Stimulated activated CD4-positive, alpha-beta T cell treated with anti-CD3 and anti-CD28 coated beads, Interleukin-12 subunit alpha, Interleukin-12 subunit beta, amount 100 ng/mL, for 24 hours (primary cell): ENCODE data around the gene PIP4K2B.
"Not testable (repeated sequence)": the region's sequence is repeated elsewhere in the genome, so short reads cannot be mapped to it uniquely, and the experiment has no call there.

Source experiments
- DNase-seq, 2 experiments: peaks; one replicate each; pipeline ENCODE4 v3.0.0-alpha.2; 2020; ENCODE audit warnings: low read depth in 2 of 2

The PIP4K2B gene

DNA sequence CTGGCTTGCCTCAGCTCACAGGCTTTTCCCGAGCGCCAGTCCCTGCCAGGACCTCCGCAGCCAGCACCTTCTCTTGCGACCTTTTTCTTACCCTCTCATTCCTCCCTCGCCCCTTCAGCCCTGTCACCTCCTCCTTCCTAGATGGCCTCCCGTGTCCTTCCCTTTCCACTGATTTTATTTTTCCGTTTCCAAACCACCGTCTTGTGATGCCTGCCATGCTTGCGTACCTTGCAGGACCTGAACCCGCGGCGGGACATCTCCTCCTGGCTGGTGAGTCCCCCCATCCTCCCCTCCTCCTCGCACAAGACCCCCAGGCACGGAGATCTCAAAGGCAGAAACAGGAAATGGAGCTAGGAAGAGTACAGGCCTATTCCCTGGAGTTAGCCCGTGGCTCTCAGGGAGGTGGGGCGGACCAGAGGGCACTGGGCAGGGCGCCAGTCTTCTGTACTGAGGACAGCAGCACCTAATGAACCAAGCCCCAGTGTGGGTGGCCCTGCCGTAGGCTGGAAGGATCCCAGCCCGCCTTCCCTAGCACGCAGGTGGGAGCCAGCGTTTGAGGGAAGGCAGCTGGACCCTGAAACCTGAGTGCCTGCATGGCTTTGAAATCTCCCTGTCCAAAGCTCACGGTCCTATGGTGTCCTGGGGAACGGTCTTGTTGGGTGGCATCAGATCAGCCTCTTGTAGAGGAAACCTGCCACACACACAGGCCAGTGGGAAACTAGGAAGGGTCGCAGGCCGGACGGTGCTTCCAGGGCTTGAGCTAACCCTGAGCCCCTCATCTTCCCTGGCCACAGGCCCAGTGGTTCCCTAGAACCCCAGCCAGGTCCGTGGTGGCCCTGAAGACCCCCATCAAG is 68.6 kb downstream of the PIP4K2B start:
- no peak for DNase-seq

DNA sequence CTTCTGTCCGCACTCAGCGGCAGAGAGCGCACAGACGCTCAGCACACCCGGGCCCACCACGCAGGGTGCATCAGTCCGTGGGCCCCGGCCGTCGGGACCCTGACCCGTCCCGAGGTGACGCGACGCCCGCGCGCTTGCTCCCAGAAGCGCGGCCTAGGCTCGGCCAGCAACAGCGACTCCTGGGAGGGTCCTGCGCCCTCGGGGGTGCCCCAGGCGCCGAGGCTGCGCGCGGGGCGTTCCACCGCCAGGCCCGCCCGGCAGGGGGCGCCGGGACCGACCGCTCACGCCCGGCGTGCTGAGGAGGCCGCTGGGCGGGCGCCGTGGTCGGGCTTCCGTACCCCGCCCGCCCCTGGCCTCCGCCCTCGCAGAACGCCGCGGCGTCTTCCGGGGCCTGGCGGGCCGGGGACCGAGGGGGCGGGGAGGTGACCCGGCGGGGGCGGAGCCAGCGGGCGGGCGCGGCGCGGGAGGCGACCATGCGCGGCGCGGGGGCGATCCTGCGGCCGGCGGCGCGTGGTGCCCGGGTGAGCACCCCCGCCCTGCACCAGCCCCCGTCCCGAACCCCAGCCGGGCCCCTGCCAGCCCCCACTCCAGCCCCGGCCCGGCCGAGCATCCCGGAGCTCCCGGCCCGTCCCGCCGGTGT is 69.3 kb downstream of the PIP4K2B start, which contains the start of gene CISD3:
TSS of gene CISD3 (plus strand) at position 456 of the 640 bp plus-strand sequence. CDS start at position 474, 18 bp downstream.
- DNase-seq: peak; percentile 59 to 80

- no peak for DNase-seq
Measured at GRCh38 chr17:38729368-38729885, 69.9 kb downstream of the PIP4K2B start.

- DNase-seq: no peak
Measured at GRCh38 chr17:38728290-38728831, 71.0 kb downstream of the PIP4K2B start.

- peak; percentile 51 to 71 for DNase-seq
Measured at GRCh38 chr17:38727736-38728135, 71.6 kb downstream of the PIP4K2B start.

GRCh38 chr17:38726145-38726544 is 73.2 kb downstream of the PIP4K2B start:
- not testable (repeated sequence) for DNase-seq

DNA sequence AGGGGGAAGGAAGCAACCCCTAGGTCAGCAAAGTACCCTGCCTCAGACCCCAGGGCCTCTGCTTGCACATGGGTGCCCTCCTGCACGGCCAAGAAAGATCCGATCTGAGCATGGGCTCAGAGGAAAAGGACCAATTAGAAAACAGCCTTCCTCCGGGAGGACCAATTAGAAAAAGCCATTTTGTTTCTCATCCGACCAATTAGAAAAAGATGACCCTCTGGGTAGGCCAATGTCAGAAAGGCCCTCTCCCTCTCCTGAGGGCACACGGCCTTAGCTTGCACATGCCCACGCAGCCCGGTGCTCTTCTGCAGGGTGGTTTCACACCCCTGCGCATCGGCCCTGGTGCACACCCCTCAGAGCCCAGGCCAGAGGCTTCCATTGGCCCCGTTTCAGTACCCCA is 74.3 kb downstream of the PIP4K2B start:
- no peak for DNase-seq

GRCh38 chr17:38724337-38724988 is 74.9 kb downstream of the PIP4K2B start:
- DNase-seq: no peak

- no peak for DNase-seq
Measured at GRCh38 chr17:38721802-38722201, 77.6 kb downstream of the PIP4K2B start.

GRCh38 chr17:38720941-38721340 is 78.4 kb downstream of the PIP4K2B start:
- DNase-seq: no peak

GRCh38 chr17:38719943-38720641 is 79.3 kb downstream of the PIP4K2B start:
- no peak for DNase-seq

- no peak for DNase-seq
Measured at GRCh38 chr17:38719289-38719942, 79.9 kb downstream of the PIP4K2B start.

DNA sequence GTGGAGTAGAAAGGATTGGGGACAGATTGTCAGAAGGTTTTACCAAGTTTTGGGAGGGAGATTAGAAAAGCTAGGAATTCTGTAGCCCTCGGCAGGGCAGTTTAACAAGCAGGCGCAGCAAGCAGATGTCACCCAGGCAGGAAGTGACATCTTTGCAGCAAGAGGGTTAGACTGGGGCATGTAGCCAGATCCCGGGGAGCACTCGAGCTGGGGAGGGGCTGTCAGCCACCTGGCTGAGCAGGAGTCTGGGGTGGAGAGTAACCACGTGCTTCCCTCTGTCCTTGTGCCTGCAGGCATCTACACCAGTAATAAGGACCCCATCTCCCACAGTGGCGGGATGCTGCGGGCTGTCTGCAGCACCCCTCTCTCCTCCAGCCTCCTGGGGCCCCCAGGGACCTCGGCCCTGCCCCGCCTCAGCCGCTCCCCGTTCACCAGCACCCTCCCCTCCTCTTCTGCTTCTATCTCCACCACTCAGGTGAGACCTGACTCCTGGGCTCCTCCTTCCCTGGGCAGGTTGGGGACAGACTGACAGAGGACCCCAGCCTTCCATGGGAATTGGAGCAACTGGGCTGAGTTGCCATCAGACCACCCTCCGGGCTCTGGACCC is 82.1 kb downstream of the PIP4K2B start:
- no peak for DNase-seq

DNA sequence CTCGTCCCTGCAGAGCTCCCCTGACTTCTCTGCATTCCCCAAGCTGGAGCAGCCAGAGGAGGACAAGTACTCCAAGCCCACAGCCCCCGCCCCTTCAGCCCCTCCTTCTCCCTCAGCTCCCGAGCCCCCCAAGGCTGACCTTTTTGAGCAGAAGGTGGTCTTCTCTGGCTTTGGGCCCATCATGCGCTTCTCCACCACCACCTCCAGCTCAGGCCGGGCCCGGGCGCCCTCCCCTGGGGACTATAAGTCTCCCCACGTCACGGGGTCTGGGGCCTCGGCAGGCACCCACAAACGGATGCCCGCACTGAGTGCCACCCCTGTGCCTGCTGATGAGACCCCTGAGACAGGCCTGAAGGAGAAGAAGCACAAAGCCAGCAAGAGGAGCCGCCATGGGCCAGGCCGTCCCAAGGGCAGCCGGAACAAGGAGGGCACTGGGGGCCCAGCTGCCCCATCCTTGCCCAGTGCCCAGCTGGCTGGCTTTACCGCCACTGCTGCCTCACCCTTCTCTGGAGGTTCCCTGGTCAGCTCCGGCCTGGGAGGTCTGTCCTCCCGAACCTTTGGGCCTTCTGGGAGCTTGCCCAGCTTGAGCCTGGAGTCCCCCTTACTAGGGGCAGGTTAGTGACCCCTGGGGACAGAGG is 82.9 kb downstream of the PIP4K2B start:
- DNase-seq: no peak
